ENCODE data around the gene PLA2G4E. TPM values are rescaled to one million over a fixed set of nuclear protein-coding genes. Genes with fewer than 3 reads are reported as not detected.

Gene PLA2G4E
- total RNA-seq, 1 experiment from 2014 or later: not detected

DNA sequence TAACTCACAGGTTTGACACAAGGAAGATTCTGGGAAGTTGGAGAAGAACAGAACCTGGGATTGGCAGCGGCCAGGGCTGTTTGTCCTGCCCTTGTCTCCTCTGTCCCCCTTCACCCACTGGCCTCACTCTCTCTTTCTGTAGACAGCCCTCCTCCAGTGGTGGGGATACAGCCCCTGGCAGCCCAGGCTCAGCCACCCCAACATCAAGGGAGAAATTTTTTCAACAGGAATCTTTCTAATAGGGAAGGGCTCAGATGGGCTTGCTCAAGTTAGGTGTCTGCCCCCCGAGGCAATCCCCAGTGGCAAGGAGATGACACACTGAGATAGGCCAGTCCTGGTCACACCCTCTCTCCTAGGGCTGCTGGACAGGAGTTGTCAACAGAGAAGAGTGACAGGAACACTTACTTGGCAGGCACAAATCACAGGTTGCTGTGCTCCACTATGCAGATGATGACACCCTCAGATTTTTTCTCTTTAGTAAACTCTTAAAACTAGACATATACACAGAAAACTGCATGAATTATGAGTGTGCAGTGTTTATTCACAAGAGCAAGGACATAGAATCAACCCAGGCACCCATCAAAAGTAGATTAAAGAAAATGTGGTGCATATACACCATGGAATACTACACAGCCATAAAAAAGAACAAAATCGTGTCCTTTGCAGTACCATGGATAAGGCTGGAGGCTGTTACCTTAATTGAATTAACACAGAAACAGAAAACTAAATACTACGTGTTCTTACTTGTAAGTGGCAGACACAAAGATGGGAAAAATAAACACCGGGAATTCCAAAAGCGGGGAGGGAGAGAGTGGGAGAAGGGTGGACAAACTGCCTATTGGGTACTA is 37.2 kb upstream of the PLA2G4E start:
- no peaks in the 10 kb centered on the region for H3K9me3 ChIP-seq (ENCODE audit: control insufficient read depth in 1 of 2, insufficient read depth in 1 of 2, low read depth in 1 of 2, low read length in 2 of 2)
- peaks cover 8 to 26% of the 10 kb centered on the region in 2 experiments for H3K4me1 ChIP-seq (ENCODE audit: control insufficient read depth in 1 of 2, insufficient read depth in 2 of 2, low read length in 2 of 2)
- CTCF ChIA-PET: interaction anchor here (0.8 to 2.7 kb wide), 8 partner anchors 26 to 284 kb away, joined by 3 to 20 read pairs (median 4); partner anchors contain the start of gene MAPKBP1
- peak overlapping the region; percentile 75 for H3K4me2 ChIP-seq (ENCODE audit: low read length)
- RAD21 ChIA-PET (ENCODE audit: low non-redundant PET in 1 of 2, low total read pairs in 2 of 2, uncharacterized antibody in 2 of 2, unreplicated experiment in 2 of 2): interaction anchor here in 1 of 2 experiments (1.2 kb wide), 1 partner anchor 68 kb away, joined by 4 read pairs; no protein-coding TSS in a partner anchor
- H3K27ac ChIP-seq (ENCODE audit: low read depth, low read length): peak overlapping the region; percentile 61
- POLR2A ChIA-PET: interaction anchor here (1.3 kb wide), 1 partner anchor 63 kb away, joined by 4 read pairs; no protein-coding TSS in a partner anchor
- DNase-seq (ENCODE audit: low read depth, low spot score) (no peak), ATAC-seq (peak; percentile 18; the same call in 1 of the 2 replicates)
- BruUV-seq (replicated peaks): TSS peak; percentile 96
- intact Hi-C loops (cut with micrococcal nuclease): loop anchor here (5.0 kb wide), 1 partner anchor 86 kb away; the partner anchor contains the start of gene EHD4
- no peaks in the 10 kb centered on the region for H3K36me3 ChIP-seq (ENCODE audit: control insufficient read depth in 1 of 2, insufficient read depth in 2 of 2, low read length in 2 of 2)
- H3K4me3 ChIP-seq (replicated peaks in 1 of 2; ENCODE audit: low read depth in 1 of 2, low read length in 2 of 2): peak overlapping the region; percentile 47 to 54
- peak overlapping the region; percentile 50 for H3K9ac ChIP-seq (ENCODE audit: low read length)
- no peaks in the 10 kb centered on the region for H3K9me2 ChIP-seq (ENCODE audit: insufficient read depth)
- no peaks in the 10 kb centered on the region for H3K79me2 ChIP-seq (ENCODE audit: insufficient read depth, low read length)
- peak overlapping the region; percentile 58 for H2AFZ ChIP-seq (ENCODE audit: low read depth, low read length, poor library complexity, severe bottlenecking)
- no peaks in the 10 kb centered on the region for H4K20me1 ChIP-seq (ENCODE audit: insufficient read depth)
- peak; percentile 1 for TF ChIP-seq TCF7L2 (IDR thresholded peaks at IDR 0.05; ENCODE audit: borderline replicate concordance, extremely low read depth, insufficient read depth, insufficient read length)
- TF ChIP-seq, protein P1, sequence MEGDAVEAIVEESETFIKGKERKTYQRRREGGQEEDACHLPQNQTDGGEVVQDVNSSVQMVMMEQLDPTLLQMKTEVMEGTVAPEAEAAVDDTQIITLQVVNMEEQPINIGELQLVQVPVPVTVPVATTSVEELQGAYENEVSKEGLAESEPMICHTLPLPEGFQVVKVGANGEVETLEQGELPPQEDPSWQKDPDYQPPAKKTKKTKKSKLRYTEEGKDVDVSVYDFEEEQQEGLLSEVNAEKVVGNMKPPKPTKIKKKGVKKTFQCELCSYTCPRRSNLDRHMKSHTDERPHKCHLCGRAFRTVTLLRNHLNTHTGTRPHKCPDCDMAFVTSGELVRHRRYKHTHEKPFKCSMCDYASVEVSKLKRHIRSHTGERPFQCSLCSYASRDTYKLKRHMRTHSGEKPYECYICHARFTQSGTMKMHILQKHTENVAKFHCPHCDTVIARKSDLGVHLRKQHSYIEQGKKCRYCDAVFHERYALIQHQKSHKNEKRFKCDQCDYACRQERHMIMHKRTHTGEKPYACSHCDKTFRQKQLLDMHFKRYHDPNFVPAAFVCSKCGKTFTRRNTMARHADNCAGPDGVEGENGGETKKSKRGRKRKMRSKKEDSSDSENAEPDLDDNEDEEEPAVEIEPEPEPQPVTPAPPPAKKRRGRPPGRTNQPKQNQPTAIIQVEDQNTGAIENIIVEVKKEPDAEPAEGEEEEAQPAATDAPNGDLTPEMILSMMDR (IDR thresholded peaks at IDR 0.05 in 2 of 3, conservative IDR thresholded peaks at IDR 0.05 in 1 of 3; ENCODE audit: borderline replicate concordance in 1 of 3, insufficient read depth in 1 of 3, low read depth in 2 of 3, low read length in 2 of 3): no peak
- H3K27me3 ChIP-seq (ENCODE audit: insufficient read depth, low read length): no peaks in the 10 kb centered on the region

All from HCT116 (cell line).